Gastrocnemius medialis (tissue), 4 donors: ENCODE measurements around the gene ZNF550.
"Not testable (repeated sequence)": the region's sequence is repeated elsewhere in the genome, so short reads cannot be mapped to it uniquely, and the experiment has no call there.

Source experiments
- POLR2A ChIP-seq, 2 donors: fragments of 450-650 bp; IDR thresholded peaks; one replicate each; pipeline ENCODE4 v1.6.1; 2017; ENCODE audit warnings: antibody characterized with exemption in 2 of 2, mild to moderate bottlenecking in 2 of 2, moderate library complexity in 2 of 2
- TF ChIP-seq, protein P1 (sequence below), 5 experiments: fragments of 450-650 bp in 3 of 5; fragments of 200-600 bp in 2 of 5; sonication (generic) in 2 of 5; IDR thresholded peaks in 4 of 5; conservative IDR thresholded peaks in 1 of 5; 1 replicate in 4 of 5; 2 replicates in 1 of 5; pipeline ENCODE4 v1.5.1; 2016 to 2019; ENCODE audit warnings: antibody characterized with exemption in 5 of 5, mild to moderate bottlenecking in 3 of 5, moderate library complexity in 3 of 5

DNA sequence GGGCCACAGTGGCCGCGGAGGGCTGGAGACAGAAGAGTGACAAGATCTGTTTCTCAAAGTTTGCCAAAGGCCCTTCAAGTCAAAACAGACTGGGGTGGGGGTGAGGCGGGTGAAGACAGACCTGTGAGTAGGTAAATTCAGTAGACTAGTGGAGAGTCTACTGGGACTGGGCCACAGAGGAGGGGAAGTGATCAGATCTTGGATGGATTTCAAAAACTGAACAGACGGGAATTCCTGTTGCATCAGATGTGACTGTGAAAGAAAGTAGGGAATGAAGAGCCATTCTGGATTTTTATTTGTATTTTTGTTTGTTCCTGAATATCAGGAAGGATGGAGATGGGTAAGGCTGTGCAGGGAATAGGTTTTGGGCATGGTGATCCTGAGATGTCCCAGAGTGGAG lies 59.3 kb downstream of the ZNF550 start:
- TF ChIP-seq, protein P1, sequence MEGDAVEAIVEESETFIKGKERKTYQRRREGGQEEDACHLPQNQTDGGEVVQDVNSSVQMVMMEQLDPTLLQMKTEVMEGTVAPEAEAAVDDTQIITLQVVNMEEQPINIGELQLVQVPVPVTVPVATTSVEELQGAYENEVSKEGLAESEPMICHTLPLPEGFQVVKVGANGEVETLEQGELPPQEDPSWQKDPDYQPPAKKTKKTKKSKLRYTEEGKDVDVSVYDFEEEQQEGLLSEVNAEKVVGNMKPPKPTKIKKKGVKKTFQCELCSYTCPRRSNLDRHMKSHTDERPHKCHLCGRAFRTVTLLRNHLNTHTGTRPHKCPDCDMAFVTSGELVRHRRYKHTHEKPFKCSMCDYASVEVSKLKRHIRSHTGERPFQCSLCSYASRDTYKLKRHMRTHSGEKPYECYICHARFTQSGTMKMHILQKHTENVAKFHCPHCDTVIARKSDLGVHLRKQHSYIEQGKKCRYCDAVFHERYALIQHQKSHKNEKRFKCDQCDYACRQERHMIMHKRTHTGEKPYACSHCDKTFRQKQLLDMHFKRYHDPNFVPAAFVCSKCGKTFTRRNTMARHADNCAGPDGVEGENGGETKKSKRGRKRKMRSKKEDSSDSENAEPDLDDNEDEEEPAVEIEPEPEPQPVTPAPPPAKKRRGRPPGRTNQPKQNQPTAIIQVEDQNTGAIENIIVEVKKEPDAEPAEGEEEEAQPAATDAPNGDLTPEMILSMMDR (IDR thresholded peaks at IDR 0.05 in 4 of 5, conservative IDR thresholded peaks at IDR 0.05 in 1 of 5) = not testable (repeated sequence)
- not testable (repeated sequence) for TF ChIP-seq POLR2A (IDR thresholded peaks at IDR 0.05)
